Stimulated activated CD4-positive, alpha-beta T cell treated with anti-CD3 and anti-CD28 coated beads, TNF-alpha, amount 100 ng/mL, for 24 hours (primary cell): Measurements from ENCODE around the gene FGD3.

Experiments used
- DNase-seq, 3 experiments: peaks; one replicate each; pipeline ENCODE4 v3.0.0-alpha.2; 2020; ENCODE audit warnings: low read depth in 3 of 3

Gene FGD3

GRCh38 chr9:93072383-93072795 lies 125.1 kb downstream of the FGD3 start:
- no peak for DNase-seq

GRCh38 chr9:93076101-93076791 lies 128.9 kb downstream of the FGD3 start:
- no peak for DNase-seq

- DNase-seq = no peak
These were observed 129.4 kb downstream of the FGD3 start for GRCh38 chr9:93076792-93077128.

- no peak for DNase-seq
These were observed 130.0 kb downstream of the FGD3 start for GRCh38 chr9:93077367-93077766.

GRCh38 chr9:93077811-93078210 lies 130.5 kb downstream of the FGD3 start:
- no peak for DNase-seq

GRCh38 chr9:93079371-93079770 lies 132.0 kb downstream of the FGD3 start:
- no peak for DNase-seq

GRCh38 chr9:93080406-93080805 lies 133.1 kb downstream of the FGD3 start:
- DNase-seq = no peak

GRCh38 chr9:93081081-93081529 lies 133.8 kb downstream of the FGD3 start:
- no peak for DNase-seq

- DNase-seq = no peak
These were observed 134.6 kb downstream of the FGD3 start for GRCh38 chr9:93081931-93082330.

GRCh38 chr9:93082841-93083411 lies 135.6 kb downstream of the FGD3 start:
- DNase-seq = no peak

GRCh38 chr9:93083592-93084470 lies 136.5 kb downstream of the FGD3 start:
- DNase-seq = peak in 1 of 3 experiments; percentile 39

GRCh38 chr9:93084471-93084881 lies 137.2 kb downstream of the FGD3 start:
- no peak for DNase-seq

- no peak for DNase-seq
These were observed 138.4 kb downstream of the FGD3 start for GRCh38 chr9:93085676-93086075.
